Activated T-cell treated with anti-CD3 and anti-CD28 coated beads, Interleukin-2, amount 50 U/mL, for 4 hours (primary cell): ENCODE data around the gene TXNRD3. TPM values are rescaled to one million over a fixed set of nuclear protein-coding genes. Genes with fewer than 3 reads are reported as not detected.
A peak's percentile ranks its signal among the peaks of the same experiment; 100 is the strongest.

Experiments
- ATAC-seq, 2 donors: fragments of 200-7000 bp; cut with Tn5 transposase; one replicate each; pipeline ENCODE4 v1.10.0; 2021
- DNase-seq: peaks from one replicate; pipeline ENCODE4 v3.0.0-alpha.2; 2020
- H3K27me3 Mint-ChIP-seq: one replicate; pipeline ENCODE4 v1.8.0; 2021; ENCODE audit warnings: low read depth, mixed read lengths
- H3K36me3 Mint-ChIP-seq: one replicate; pipeline ENCODE4 v1.8.0; 2022; ENCODE audit warnings: mixed read lengths; ENCODE audit not compliant: insufficient read depth
- H3K4me1 Mint-ChIP-seq: one replicate; pipeline ENCODE4 v1.8.0; 2021; ENCODE audit warnings: low read depth, mixed read lengths
- H3K4me3 Mint-ChIP-seq: one replicate; pipeline ENCODE4 v1.8.0; 2021; ENCODE audit warnings: mild to moderate bottlenecking, moderate library complexity, mixed read lengths
- H3K9me3 Mint-ChIP-seq: one replicate; pipeline ENCODE4 v1.8.0; 2021; ENCODE audit warnings: mixed read lengths
- total RNA-seq, 3 donors: library from RNA; stranded (reverse); gene quantifications; one replicate each; pipeline ENCODE4 v1.2.1, GENCODE V29; 2021

Gene TXNRD3
- total RNA-seq, 3 donors from 2014 or later: 0.76 to 2.3 (median 1.4) TPM

GRCh38 chr3:126679831-126680666 is 25.1 kb upstream of the TXNRD3 start:
- no peaks in the 10 kb centered on the region for H3K9me3 Mint-ChIP-seq
- H3K4me1 Mint-ChIP-seq: peaks cover 4% of the 10 kb centered on the region
- H3K4me3 Mint-ChIP-seq: no peak overlapping the region
- ATAC-seq (no peak), DNase-seq (no peak)
- no peaks in the 10 kb centered on the region for H3K36me3 Mint-ChIP-seq
- peaks cover 21% of the 10 kb centered on the region for H3K27me3 Mint-ChIP-seq

GRCh38 chr3:126679318-126679751 is 24.4 kb upstream of the TXNRD3 start:
- Mint-ChIP-seq H3K36me3 (no peaks in the 10 kb centered on the region), H3K9me3 (no peaks in the 10 kb centered on the region), H3K27me3 (peaks cover 24% of the 10 kb centered on the region), H3K4me1 (peaks cover 4% of the 10 kb centered on the region), H3K4me3 (peak overlapping the region; percentile 53)
- DNase-seq (peak; percentile 75), ATAC-seq (peak; percentile 84 to 87)

GRCh38 chr3:126678693-126679317 is 23.9 kb upstream of the TXNRD3 start:
- Mint-ChIP-seq H3K4me1 (peaks cover 4% of the 10 kb centered on the region), H3K27me3 (peaks cover 24% of the 10 kb centered on the region), H3K9me3 (no peaks in the 10 kb centered on the region), H3K36me3 (no peaks in the 10 kb centered on the region), H3K4me3 (peak overlapping the region; percentile 53)
- ATAC-seq (peak in 1 of 2 donors; percentile 43), DNase-seq (no peak)

GRCh38 chr3:126677862-126678503 is 23.1 kb upstream of the TXNRD3 start:
- Mint-ChIP-seq H3K4me3 (no peak overlapping the region), H3K27me3 (peaks cover 24% of the 10 kb centered on the region)
- no peak for ATAC-seq

GRCh38 chr3:126676919-126677705 is 22.2 kb upstream of the TXNRD3 start:
- no peaks in the 10 kb centered on the region for H3K36me3 Mint-ChIP-seq
- no peaks in the 10 kb centered on the region for H3K9me3 Mint-ChIP-seq
- H3K4me3 Mint-ChIP-seq: no peak overlapping the region
- H3K4me1 Mint-ChIP-seq: peaks cover 4% of the 10 kb centered on the region
- DNase-seq: no peak
- H3K27me3 Mint-ChIP-seq: peaks cover 24% of the 10 kb centered on the region
- no peak for ATAC-seq

More at GRCh38 chr3:126677862-126678503, 23.1 kb upstream of the TXNRD3 start:
- no peaks in the 10 kb centered on the region for H3K36me3 Mint-ChIP-seq
- no peaks in the 10 kb centered on the region for H3K9me3 Mint-ChIP-seq
- peaks cover 4% of the 10 kb centered on the region for H3K4me1 Mint-ChIP-seq
- DNase-seq: no peak

- no peak for ATAC-seq
- peaks cover 15% of the 10 kb centered on the region for H3K27me3 Mint-ChIP-seq
Measured at GRCh38 chr3:126672741-126673140, 17.8 kb upstream of the TXNRD3 start.

GRCh38 chr3:126672340-126672739 is 17.4 kb upstream of the TXNRD3 start:
- H3K9me3 Mint-ChIP-seq: peaks cover 10% of the 10 kb centered on the region
- no peak overlapping the region for H3K4me3 Mint-ChIP-seq
- peaks cover 14% of the 10 kb centered on the region for H3K27me3 Mint-ChIP-seq
- H3K36me3 Mint-ChIP-seq: no peaks in the 10 kb centered on the region
- no peak for ATAC-seq
- peaks cover 3% of the 10 kb centered on the region for H3K4me1 Mint-ChIP-seq
- DNase-seq: no peak

More at GRCh38 chr3:126672741-126673140, 17.8 kb upstream of the TXNRD3 start:
- peaks cover 3% of the 10 kb centered on the region for H3K4me1 Mint-ChIP-seq
- H3K9me3 Mint-ChIP-seq: peaks cover 10% of the 10 kb centered on the region
- DNase-seq: no peak
- H3K4me3 Mint-ChIP-seq: no peak overlapping the region
- H3K36me3 Mint-ChIP-seq: no peaks in the 10 kb centered on the region

- no peak overlapping the region for H3K4me3 Mint-ChIP-seq
- H3K36me3 Mint-ChIP-seq: no peaks in the 10 kb centered on the region
- peaks cover 3% of the 10 kb centered on the region for H3K4me1 Mint-ChIP-seq
- ATAC-seq (peak in 1 of 2 donors; percentile 56), DNase-seq (no peak)
- H3K27me3 Mint-ChIP-seq: peaks cover 10% of the 10 kb centered on the region
- H3K9me3 Mint-ChIP-seq: peaks cover 10% of the 10 kb centered on the region
Measured at GRCh38 chr3:126671521-126671920, 16.6 kb upstream of the TXNRD3 start.

GRCh38 chr3:126668450-126669401 is 13.8 kb upstream of the TXNRD3 start:
- peaks cover 3% of the 10 kb centered on the region for H3K4me1 Mint-ChIP-seq
- H3K9me3 Mint-ChIP-seq: peaks cover 10% of the 10 kb centered on the region
- peaks cover 12% of the 10 kb centered on the region for H3K27me3 Mint-ChIP-seq
- no peak for DNase-seq
- ATAC-seq: no peak
- H3K36me3 Mint-ChIP-seq: no peaks in the 10 kb centered on the region
- no peak overlapping the region for H3K4me3 Mint-ChIP-seq

GRCh38 chr3:126667631-126668449 is 12.9 kb upstream of the TXNRD3 start:
- Mint-ChIP-seq H3K9me3 (peaks cover 10% of the 10 kb centered on the region), H3K36me3 (no peaks in the 10 kb centered on the region), H3K4me3 (no peak overlapping the region), H3K4me1 (peaks cover 3% of the 10 kb centered on the region), H3K27me3 (peaks cover 14% of the 10 kb centered on the region)
- ATAC-seq (no peak), DNase-seq (no peak)

GRCh38 chr3:126666658-126667528 is 12.0 kb upstream of the TXNRD3 start:
- H3K9me3 Mint-ChIP-seq: peaks cover 10% of the 10 kb centered on the region
- H3K27me3 Mint-ChIP-seq: peaks cover 20% of the 10 kb centered on the region
- H3K36me3 Mint-ChIP-seq: no peaks in the 10 kb centered on the region
- H3K4me3 Mint-ChIP-seq: no peak overlapping the region
- peaks cover 3% of the 10 kb centered on the region for H3K4me1 Mint-ChIP-seq
- no peak for DNase-seq
- no peak for ATAC-seq
